ENCODE measurements around the gene NAXD.
"Not testable (repeated sequence)": the region's sequence is repeated elsewhere in the genome, so short reads cannot be mapped to it uniquely, and the experiment has no call there.

Gene NAXD

GRCh38 chr13:110597041-110597689 lies 18.2 kb upstream of the NAXD start:
- no peak for DNase-seq

- no peak for DNase-seq
These were observed 15.0 kb upstream of the NAXD start for GRCh38 chr13:110600261-110600819.

GRCh38 chr13:110600980-110601379 lies 14.4 kb upstream of the NAXD start:
- DNase-seq: no peak

GRCh38 chr13:110605132-110605531 lies 10.2 kb upstream of the NAXD start:
- DNase-seq: no peak

- not testable (repeated sequence) for DNase-seq
These were observed 9.1 kb upstream of the NAXD start for GRCh38 chr13:110606281-110606680.

- DNase-seq: no peak
These were observed 7.6 kb upstream of the NAXD start for GRCh38 chr13:110607675-110608224.

- no peak for DNase-seq
These were observed 4.3 kb upstream of the NAXD start for GRCh38 chr13:110610955-110611595.

- DNase-seq: no peak
These were observed 382 bp upstream of the NAXD start for GRCh38 chr13:110615005-110615321.

GRCh38 chr13:110616103-110617101 lies 1.1 kb downstream of the NAXD start:
- DNase-seq: no peak

- DNase-seq: no peak
These were observed 2.2 kb downstream of the NAXD start for GRCh38 chr13:110617321-110618072.

- no peak for DNase-seq
These were observed 2.8 kb downstream of the NAXD start for GRCh38 chr13:110618167-110618566.

- DNase-seq: no peak
These were observed 3.4 kb downstream of the NAXD start for GRCh38 chr13:110618780-110619179.

GRCh38 chr13:110620596-110620995 lies 5.3 kb downstream of the NAXD start:
- DNase-seq: no peak

GRCh38 chr13:110624766-110625756 lies 9.7 kb downstream of the NAXD start:
- no peak for DNase-seq

- DNase-seq: no peak
These were observed 10.5 kb downstream of the NAXD start for GRCh38 chr13:110625771-110626321.

GRCh38 chr13:110626521-110626920 lies 11.2 kb downstream of the NAXD start:
- no peak for DNase-seq

GRCh38 chr13:110627351-110627750 lies 12.0 kb downstream of the NAXD start:
- DNase-seq: no peak

GRCh38 chr13:110627761-110628476 lies 12.6 kb downstream of the NAXD start:
- no peak for DNase-seq

GRCh38 chr13:110628477-110628793 lies 13.1 kb downstream of the NAXD start:
- DNase-seq: no peak

Measured in retina (tissue), 1 donor.